Osteocyte (in vitro differentiated cells): ENCODE measurements around the gene FUZ. TPM values are rescaled to one million over a fixed set of nuclear protein-coding genes. Genes with fewer than 3 reads are reported as not detected.

Source experiments
- DNase-seq: peaks from one replicate; pipeline ENCODE4 v3.0.0; 2021; ENCODE audit warnings: mixed read lengths; ENCODE audit not compliant: unreplicated experiment; ENCODE audit errors: extremely low spot score
- H3K27ac Mint-ChIP-seq: one replicate; pipeline ENCODE4 v1.8.0; 2021; ENCODE audit warnings: mild to moderate bottlenecking, mixed read lengths; ENCODE audit not compliant: unreplicated experiment
- H3K27me3 Mint-ChIP-seq: one replicate; pipeline ENCODE4 v1.8.0; 2021; ENCODE audit warnings: mixed read lengths; ENCODE audit not compliant: unreplicated experiment
- H3K36me3 Mint-ChIP-seq: one replicate; pipeline ENCODE4 v1.8.0; 2021; ENCODE audit warnings: mixed read lengths; ENCODE audit not compliant: unreplicated experiment
- H3K4me1 Mint-ChIP-seq: one replicate; pipeline ENCODE4 v1.8.0; 2021; ENCODE audit warnings: mixed read lengths; ENCODE audit not compliant: unreplicated experiment
- H3K4me3 Mint-ChIP-seq: one replicate; pipeline ENCODE4 v1.8.0; 2021; ENCODE audit warnings: mild to moderate bottlenecking, moderate library complexity, mixed read lengths; ENCODE audit not compliant: unreplicated experiment
- H3K9me3 Mint-ChIP-seq: one replicate; pipeline ENCODE4 v1.8.0; 2021; ENCODE audit warnings: mixed read lengths; ENCODE audit not compliant: unreplicated experiment
- CTCF ChIP-seq: fragments of 200-600 bp; sonication (generic); IDR thresholded peaks from 2 replicates; pipeline ENCODE4 v1.5.0; 2021; ENCODE audit warnings: antibody characterized with exemption, mild to moderate bottlenecking, moderate library complexity
- total RNA-seq: library from RNA; stranded (reverse); gene quantifications from 2 replicates; pipeline ENCODE4 v1.2.1, GENCODE V29; 2021

The FUZ gene
- total RNA-seq, 1 donor from 2014 or later = 24.4 TPM

GRCh38 chr19:49776371-49776764 is 36.7 kb downstream of the FUZ start:
- H3K27ac Mint-ChIP-seq = no peak overlapping the region
- peaks cover 10% of the 10 kb centered on the region for H3K4me1 Mint-ChIP-seq
- H3K36me3 Mint-ChIP-seq = peaks cover 19% of the 10 kb centered on the region
- no peaks in the 10 kb centered on the region for H3K27me3 Mint-ChIP-seq
- H3K4me3 Mint-ChIP-seq = no peak overlapping the region
- TF ChIP-seq CTCF = no peak
- no peaks in the 10 kb centered on the region for H3K9me3 Mint-ChIP-seq
- no peak for DNase-seq

GRCh38 chr19:49775742-49776370 is 37.2 kb downstream of the FUZ start:
- H3K27ac Mint-ChIP-seq = no peak overlapping the region

GRCh38 chr19:49774969-49775368 is 38.1 kb downstream of the FUZ start:
- Mint-ChIP-seq H3K4me1 (peaks cover 6% of the 10 kb centered on the region), H3K36me3 (peaks cover 13% of the 10 kb centered on the region), H3K27me3 (no peaks in the 10 kb centered on the region), H3K9me3 (no peaks in the 10 kb centered on the region), H3K4me3 (no peak overlapping the region), H3K27ac (no peak overlapping the region)
- TF ChIP-seq CTCF = no peak
- DNase-seq = no peak

More at GRCh38 chr19:49775742-49776370, 37.2 kb downstream of the FUZ start:
- peaks cover 19% of the 10 kb centered on the region for H3K36me3 Mint-ChIP-seq
- no peak for TF ChIP-seq CTCF
- H3K27me3 Mint-ChIP-seq = no peaks in the 10 kb centered on the region
- no peak overlapping the region for H3K4me3 Mint-ChIP-seq
- no peak for DNase-seq
- H3K4me1 Mint-ChIP-seq = peaks cover 8% of the 10 kb centered on the region
- H3K9me3 Mint-ChIP-seq = no peaks in the 10 kb centered on the region

- Mint-ChIP-seq H3K27ac (no peak overlapping the region), H3K27me3 (no peaks in the 10 kb centered on the region), H3K36me3 (peaks cover 10% of the 10 kb centered on the region), H3K4me1 (peaks cover 12% of the 10 kb centered on the region), H3K4me3 (no peak overlapping the region), H3K9me3 (no peaks in the 10 kb centered on the region)
- no peak for TF ChIP-seq CTCF
- no peak for DNase-seq
Observed at GRCh38 chr19:49773663-49774350, 39.3 kb downstream of the FUZ start.

- Mint-ChIP-seq H3K4me1 (peaks cover 21% of the 10 kb centered on the region), H3K9me3 (no peaks in the 10 kb centered on the region), H3K27me3 (no peaks in the 10 kb centered on the region), H3K4me3 (no peak overlapping the region), H3K36me3 (peaks cover 10% of the 10 kb centered on the region), H3K27ac (no peak overlapping the region)
- no peak for TF ChIP-seq CTCF
- no peak for DNase-seq
Observed at GRCh38 chr19:49772850-49773432, 40.2 kb downstream of the FUZ start.
